NCI-H446 (cell line): Measurements from ENCODE around the gene TMEM17.
"Not testable (repeated sequence)": the region's sequence is repeated elsewhere in the genome, so short reads cannot be mapped to it uniquely, and the experiment has no call there.

Source experiments
- DNase-seq, 2 experiments: peaks; one replicate each; lab custom pipeline; 2025; lab: John Stamatoyannopoulos, UW

The TMEM17 gene

GRCh38 chr2:62505750-62506420, at the start of gene TMEM17:
Gene TMEM17 (minus strand): TSS chr2:62506195. CDS start chr2:62506129, 66 bp downstream.
- peak; percentile 52 to 84 for DNase-seq

GRCh38 chr2:62554440-62554839, 48.4 kb upstream of the TMEM17 start:
- DNase-seq, result no peak

- DNase-seq, result no peak
These were observed 44.5 kb upstream of the TMEM17 start for GRCh38 chr2:62550461-62550860.

GRCh38 chr2:62547854-62548253, 41.9 kb upstream of the TMEM17 start:
- no peak for DNase-seq

- DNase-seq, result no peak
These were observed 39.3 kb upstream of the TMEM17 start for GRCh38 chr2:62545261-62545660.

- no peak for DNase-seq
These were observed 34.6 kb upstream of the TMEM17 start for GRCh38 chr2:62540408-62541168.

GRCh38 chr2:62539606-62540407, 33.8 kb upstream of the TMEM17 start:
- DNase-seq, result no peak

- DNase-seq, result no peak
These were observed 32.8 kb upstream of the TMEM17 start for GRCh38 chr2:62538756-62539155.

- no peak for DNase-seq
These were observed 31.8 kb upstream of the TMEM17 start for GRCh38 chr2:62537814-62538213.

GRCh38 chr2:62536873-62537547, 31.0 kb upstream of the TMEM17 start:
- no peak for DNase-seq

GRCh38 chr2:62535521-62535920, 29.5 kb upstream of the TMEM17 start:
- not testable (repeated sequence) for DNase-seq

GRCh38 chr2:62531594-62531993, 25.6 kb upstream of the TMEM17 start:
- DNase-seq, result no peak

GRCh38 chr2:62529758-62530157, 23.8 kb upstream of the TMEM17 start:
- DNase-seq, result no peak

- no peak for DNase-seq
These were observed 21.6 kb upstream of the TMEM17 start for GRCh38 chr2:62527478-62528210.

- DNase-seq, result no peak
These were observed 20.8 kb upstream of the TMEM17 start for GRCh38 chr2:62526531-62527381.

GRCh38 chr2:62525549-62526269, 19.7 kb upstream of the TMEM17 start:
- DNase-seq, result no peak

- DNase-seq, result no peak
These were observed 18.4 kb upstream of the TMEM17 start for GRCh38 chr2:62524293-62524941.

GRCh38 chr2:62521061-62521460, 15.1 kb upstream of the TMEM17 start:
- DNase-seq, result not testable (repeated sequence)

- DNase-seq, result no peak
These were observed 6.4 kb upstream of the TMEM17 start for GRCh38 chr2:62512384-62512783.
